Measurements from ENCODE around the gene NOM1. TPM values are rescaled to one million over a fixed set of nuclear protein-coding genes. Genes with fewer than 3 reads are reported as not detected.

NOM1 gene
- total RNA-seq, 2 donors from 2014 or later, result 4.1 to 6.3 TPM

DNA sequence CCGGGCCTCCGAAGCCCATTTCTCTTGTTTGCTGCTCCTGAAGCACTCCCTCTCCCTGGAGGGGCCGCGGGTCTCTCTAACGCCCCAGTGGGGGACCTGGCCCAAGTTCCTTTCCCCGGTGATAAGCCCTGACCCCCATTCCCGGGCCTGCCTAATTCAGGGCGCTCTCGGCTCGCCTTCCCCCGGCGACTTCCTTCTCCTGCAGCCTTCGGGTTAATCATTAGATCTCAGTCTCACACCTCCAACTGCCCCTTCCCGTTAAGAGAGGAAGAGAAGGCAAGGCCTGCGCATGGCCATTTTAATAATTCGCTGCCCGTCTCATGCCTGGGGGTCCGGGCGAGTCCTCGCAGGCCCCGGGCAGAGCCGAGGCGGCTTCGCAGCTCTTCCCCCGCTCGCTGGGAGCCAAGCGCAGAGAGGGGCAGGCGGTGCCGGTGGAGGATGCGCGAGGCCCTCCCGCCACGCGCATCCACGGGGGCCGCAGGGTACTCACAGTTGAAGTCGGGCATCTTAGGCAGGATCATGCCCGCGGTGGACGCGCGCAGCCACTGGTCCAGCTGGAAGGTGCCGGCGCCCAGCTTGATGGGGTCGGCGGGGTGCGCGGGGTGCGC lies 59.8 kb downstream of the NOM1 start:
- peaks cover 15 to 67% of the 10 kb centered on the region in 2 donors for H3K27me3 ChIP-seq
- H3K4me1 ChIP-seq, result peaks cover 0 to 27% of the 10 kb centered on the region in 2 donors
- H3K9me3 ChIP-seq, result no peaks in the 10 kb centered on the region
- no peak for DNase-seq (ENCODE audit: low spot score)
- H3K4me3 ChIP-seq, result no peak overlapping the region
- no peak overlapping the region for H3K27ac ChIP-seq
- no peaks in the 10 kb centered on the region for H3K36me3 ChIP-seq
- TF ChIP-seq, protein P1, sequence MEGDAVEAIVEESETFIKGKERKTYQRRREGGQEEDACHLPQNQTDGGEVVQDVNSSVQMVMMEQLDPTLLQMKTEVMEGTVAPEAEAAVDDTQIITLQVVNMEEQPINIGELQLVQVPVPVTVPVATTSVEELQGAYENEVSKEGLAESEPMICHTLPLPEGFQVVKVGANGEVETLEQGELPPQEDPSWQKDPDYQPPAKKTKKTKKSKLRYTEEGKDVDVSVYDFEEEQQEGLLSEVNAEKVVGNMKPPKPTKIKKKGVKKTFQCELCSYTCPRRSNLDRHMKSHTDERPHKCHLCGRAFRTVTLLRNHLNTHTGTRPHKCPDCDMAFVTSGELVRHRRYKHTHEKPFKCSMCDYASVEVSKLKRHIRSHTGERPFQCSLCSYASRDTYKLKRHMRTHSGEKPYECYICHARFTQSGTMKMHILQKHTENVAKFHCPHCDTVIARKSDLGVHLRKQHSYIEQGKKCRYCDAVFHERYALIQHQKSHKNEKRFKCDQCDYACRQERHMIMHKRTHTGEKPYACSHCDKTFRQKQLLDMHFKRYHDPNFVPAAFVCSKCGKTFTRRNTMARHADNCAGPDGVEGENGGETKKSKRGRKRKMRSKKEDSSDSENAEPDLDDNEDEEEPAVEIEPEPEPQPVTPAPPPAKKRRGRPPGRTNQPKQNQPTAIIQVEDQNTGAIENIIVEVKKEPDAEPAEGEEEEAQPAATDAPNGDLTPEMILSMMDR (IDR thresholded peaks at IDR 0.05), result no peak

DNA sequence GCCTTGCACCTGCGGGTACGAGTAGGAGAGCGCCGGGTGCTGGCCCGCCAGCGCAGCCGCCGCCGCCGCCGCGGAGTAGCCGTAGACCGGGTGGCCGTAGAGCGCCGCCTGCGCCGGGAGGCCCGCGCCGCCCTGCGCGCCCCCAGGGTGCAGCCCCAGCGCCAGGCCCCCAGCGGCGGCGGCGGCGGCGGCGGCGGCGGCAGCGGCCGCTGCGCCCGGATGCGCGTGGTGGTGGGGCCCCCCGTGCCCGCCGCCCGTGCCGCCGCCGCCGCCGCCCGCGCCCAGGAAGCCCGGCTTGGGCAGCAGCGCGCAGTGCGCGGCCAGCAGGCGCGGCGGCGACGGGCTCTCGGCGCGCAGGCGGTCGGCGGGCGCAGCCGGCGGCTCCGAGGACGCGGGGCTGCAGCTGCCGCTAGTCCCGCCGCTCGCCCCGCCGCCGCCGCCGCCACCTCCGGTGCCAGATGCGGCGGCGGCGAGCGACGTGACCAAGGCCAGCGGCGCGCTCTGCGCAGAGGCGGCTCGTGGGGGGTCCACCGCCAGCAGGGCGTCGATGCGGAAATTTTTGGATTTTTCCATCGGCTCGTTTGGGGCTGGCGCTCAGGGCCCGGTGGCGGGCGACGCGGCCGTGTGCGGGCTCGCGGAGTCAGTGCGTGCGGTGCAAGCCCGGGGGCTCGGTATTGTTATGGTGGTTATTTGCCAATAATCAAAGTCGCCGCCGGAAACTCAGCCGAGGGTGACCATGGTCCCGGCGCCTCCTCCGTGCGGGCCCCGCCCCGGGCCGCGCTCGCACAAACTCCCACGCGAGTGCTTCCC lies 60.5 kb downstream of the NOM1 start:
- DNase-seq (ENCODE audit: low spot score), result no peak
- Histone ChIP-seq H3K27ac (no peak overlapping the region), H3K36me3 (no peaks in the 10 kb centered on the region), H3K27me3 (peaks cover 8 to 60% of the 10 kb centered on the region in 2 donors), H3K4me1 (peaks cover 0 to 20% of the 10 kb centered on the region in 2 donors), H3K4me3 (peak overlapping the region; percentile 30 to 45), H3K9me3 (no peaks in the 10 kb centered on the region)
- TF ChIP-seq, protein P1 (IDR thresholded peaks at IDR 0.05), result no peak

DNA sequence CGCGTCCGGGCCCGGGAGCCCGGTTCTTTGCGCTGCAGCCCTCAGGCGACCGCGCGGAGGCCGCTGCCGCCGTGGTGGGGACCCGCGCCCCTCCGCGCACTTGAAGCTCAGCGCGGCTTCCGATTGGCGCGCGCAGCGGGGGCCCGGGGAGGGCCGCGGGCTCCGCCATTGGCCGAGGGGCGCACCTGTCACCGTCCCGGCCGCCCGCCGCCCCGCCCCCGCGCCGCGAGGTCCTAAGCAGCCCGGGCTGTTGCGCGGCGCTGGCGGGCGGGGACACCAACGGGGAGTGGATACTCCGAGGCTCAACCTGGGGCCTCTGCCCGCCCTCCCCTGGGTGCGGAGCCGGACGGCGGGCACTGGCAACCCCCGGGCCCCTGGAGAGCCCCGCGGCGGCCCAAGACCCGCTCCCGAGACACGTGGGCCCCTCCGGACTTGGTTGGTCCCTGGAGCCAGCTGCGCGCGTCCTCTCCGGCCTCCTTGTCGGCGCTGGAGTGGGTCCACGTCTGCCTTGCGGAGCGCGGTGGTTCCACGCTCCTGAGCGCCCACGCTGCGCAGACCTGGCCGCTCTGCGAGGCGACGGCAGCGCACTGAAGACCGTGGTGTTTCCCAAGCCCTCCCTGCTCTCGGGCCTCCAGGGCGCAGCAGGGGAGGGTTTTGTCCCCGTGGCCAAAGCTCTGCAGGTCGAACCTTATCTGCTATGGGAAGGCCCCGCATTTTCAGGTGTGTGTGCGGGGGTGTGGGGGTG lies 61.2 kb downstream of the NOM1 start, which contains the start of gene MNX1:
Gene MNX1 (minus strand): TSS at position 76 of the 745 bp plus-strand sequence. CDS start 313 bp downstream, outside the sequence.
- peaks cover 0 to 12% of the 10 kb centered on the region in 2 donors for H3K4me1 ChIP-seq
- H3K36me3 ChIP-seq, result no peaks in the 10 kb centered on the region
- peak within 1 kb of the TSS; percentile 30 to 45 for H3K4me3 ChIP-seq
- no peak within 1 kb of the TSS for H3K27ac ChIP-seq
- no peak for DNase-seq (ENCODE audit: low spot score)
- TF ChIP-seq, protein P1 (IDR thresholded peaks at IDR 0.05), result no peak
- H3K9me3 ChIP-seq, result no peaks in the 10 kb centered on the region
- H3K27me3 ChIP-seq, result peaks cover 8 to 56% of the 10 kb centered on the region in 2 donors

DNA sequence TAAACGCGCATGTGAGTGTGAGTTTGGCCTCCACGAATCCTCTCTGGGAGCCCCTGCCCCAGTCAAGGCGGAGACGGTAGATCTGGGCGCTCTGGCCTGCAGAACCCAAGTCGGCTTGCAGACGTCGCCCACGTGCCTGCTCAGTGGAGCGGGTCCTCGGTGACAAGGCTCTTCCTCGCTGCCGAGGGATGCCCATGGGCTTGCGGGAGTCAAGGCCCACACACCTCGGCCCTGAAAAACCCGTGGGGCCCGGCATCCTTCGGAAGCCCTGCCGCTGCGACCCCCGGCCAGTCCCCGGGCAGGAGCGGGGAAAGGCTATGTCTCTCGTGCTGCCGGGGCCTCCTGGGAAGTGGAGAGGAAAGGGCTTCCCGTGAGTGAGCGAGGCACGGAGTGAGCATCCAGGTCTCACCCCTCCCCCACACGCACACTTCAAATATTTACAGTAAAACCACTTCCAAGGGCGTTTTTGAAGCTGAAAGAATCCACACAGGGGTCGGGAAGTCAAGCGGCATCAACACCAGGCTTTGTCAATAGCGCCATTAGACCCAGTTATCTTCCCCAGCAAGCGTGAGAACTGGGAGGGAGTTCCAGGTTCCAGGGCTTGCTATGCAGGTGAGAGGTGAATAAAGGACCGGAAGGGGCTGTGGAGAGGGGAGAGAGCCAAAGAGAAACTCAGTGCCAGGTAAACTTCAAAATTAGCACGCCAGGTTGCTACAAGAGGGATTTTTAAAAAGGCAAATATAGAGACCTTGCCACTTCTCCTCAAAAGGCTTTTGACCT lies 62.0 kb downstream of the NOM1 start:
- Histone ChIP-seq H3K36me3 (no peaks in the 10 kb centered on the region), H3K9me3 (no peaks in the 10 kb centered on the region), H3K4me1 (peaks cover 0 to 10% of the 10 kb centered on the region in 2 donors), H3K27ac (no peak overlapping the region), H3K4me3 (peak overlapping the region in 1 of 2 donors; percentile 45), H3K27me3 (peaks cover 8 to 48% of the 10 kb centered on the region in 2 donors)
- no peak for DNase-seq (ENCODE audit: low spot score)
- TF ChIP-seq, protein P1 (IDR thresholded peaks at IDR 0.05), result no peak

DNA sequence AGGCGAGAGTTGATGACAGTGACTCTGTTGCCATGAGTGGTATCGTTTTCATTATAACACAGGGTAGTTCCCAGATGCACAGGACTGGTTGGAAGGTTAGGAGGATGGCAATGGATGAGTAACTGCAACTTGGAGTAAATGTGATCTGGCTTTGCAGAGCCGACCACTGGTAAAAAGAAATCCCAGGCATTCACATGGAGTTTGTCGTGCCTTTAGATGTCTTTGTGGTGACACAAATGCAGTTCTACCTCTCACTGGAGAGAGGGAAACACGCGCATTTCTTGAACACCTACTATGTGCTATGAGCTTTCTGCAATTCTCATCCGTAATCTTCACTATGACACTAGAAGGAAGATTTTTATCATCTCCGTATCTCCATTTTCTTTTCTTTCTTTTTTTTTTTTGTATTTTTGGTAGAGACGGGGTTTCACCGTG lies 62.6 kb downstream of the NOM1 start:
- Histone ChIP-seq H3K36me3 (no peaks in the 10 kb centered on the region), H3K27me3 (peaks cover 8 to 46% of the 10 kb centered on the region in 2 donors)
- TF ChIP-seq, protein P1 (IDR thresholded peaks at IDR 0.05), result no peak

More for the DNA sequence above, 62.6 kb downstream of the NOM1 start:
- Histone ChIP-seq H3K4me3 (no peak overlapping the region), H3K9me3 (no peaks in the 10 kb centered on the region), H3K4me1 (peaks cover 0 to 10% of the 10 kb centered on the region in 2 donors), H3K27ac (no peak overlapping the region)
- no peak for DNase-seq (ENCODE audit: low spot score)
